ENCODE data around the gene CSRNP2.

The CSRNP2 gene

GRCh38 chr12:51055060-51055459, 28.3 kb downstream of the CSRNP2 start:
- Histone ChIP-seq H3K4me1 (ENCODE audit: control insufficient read depth in 1 of 2, insufficient read depth in 2 of 2, low read length in 2 of 2) (no peaks in the 10 kb centered on the region), H3K9me3 (ENCODE audit: control insufficient read depth in 1 of 2, low read length in 2 of 2) (no peaks in the 10 kb centered on the region), H3K27me3 (ENCODE audit: low read depth, low read length) (no peaks in the 10 kb centered on the region), H3K27ac (ENCODE audit: low read length) (no peak overlapping the region), H3K36me3 (ENCODE audit: control insufficient read depth in 1 of 2, insufficient read depth in 2 of 2, low read length in 2 of 2) (peaks cover 47 to 74% of the 10 kb centered on the region in 2 donors), H3K4me3 (ENCODE audit: low read depth in 1 of 2, low read length in 2 of 2) (no peak overlapping the region)

DNA sequence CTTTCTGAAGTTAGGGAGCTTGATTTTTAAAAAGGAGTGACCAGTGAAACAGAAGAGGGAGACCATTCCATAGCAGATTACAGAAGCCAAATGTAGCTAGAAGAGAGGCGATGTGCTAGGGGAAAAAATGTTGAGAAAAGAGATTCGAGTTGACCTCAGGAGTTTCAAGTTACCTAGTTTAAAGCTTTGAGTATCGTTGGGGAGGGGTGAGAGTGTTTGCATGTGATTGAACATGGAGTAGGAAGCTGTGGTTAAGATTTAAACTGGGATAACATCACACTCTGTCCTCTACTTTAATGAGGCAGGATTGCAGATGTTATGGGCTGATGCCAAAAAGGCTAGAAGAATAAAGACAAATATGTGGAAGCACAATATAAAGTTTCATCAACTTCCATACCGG, 31.6 kb downstream of the CSRNP2 start:
- peaks cover 30 to 44% of the 10 kb centered on the region in 2 donors for H3K36me3 ChIP-seq (ENCODE audit: control insufficient read depth in 1 of 2, insufficient read depth in 2 of 2, low read length in 2 of 2)
- H3K27ac ChIP-seq (ENCODE audit: low read length), result no peak overlapping the region
- no peaks in the 10 kb centered on the region for H3K9me3 ChIP-seq (ENCODE audit: control insufficient read depth in 1 of 2, low read length in 2 of 2)
- H3K4me1 ChIP-seq (ENCODE audit: control insufficient read depth in 1 of 2, insufficient read depth in 2 of 2, low read length in 2 of 2), result peaks cover 11 to 25% of the 10 kb centered on the region in 2 donors
- no peak overlapping the region for H3K4me3 ChIP-seq (ENCODE audit: low read depth in 1 of 2, low read length in 2 of 2)
- H3K27me3 ChIP-seq (ENCODE audit: low read depth, low read length), result no peaks in the 10 kb centered on the region

DNA sequence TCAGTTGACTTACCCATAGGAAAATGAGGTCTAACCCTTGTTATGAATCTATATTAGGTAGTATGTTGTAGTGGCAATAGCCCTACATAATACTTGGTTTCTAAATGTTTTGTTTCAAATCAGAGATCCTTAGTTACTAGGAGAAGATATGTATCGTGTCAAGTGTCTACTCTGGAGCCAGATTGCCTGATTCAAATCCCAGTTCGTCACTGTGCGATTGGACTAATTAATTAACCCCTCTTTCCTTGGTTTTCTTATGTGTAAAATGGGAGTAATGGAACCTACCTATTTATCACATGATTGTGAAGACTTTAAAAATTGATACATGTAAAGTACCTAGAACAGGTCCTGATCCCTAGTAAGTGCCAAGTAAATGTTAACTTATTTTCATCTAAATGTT, 33.9 kb downstream of the CSRNP2 start:
- Histone ChIP-seq H3K27me3 (ENCODE audit: low read depth, low read length) (no peaks in the 10 kb centered on the region), H3K4me1 (ENCODE audit: control insufficient read depth in 1 of 2, insufficient read depth in 2 of 2, low read length in 2 of 2) (peaks cover 11 to 28% of the 10 kb centered on the region in 2 donors), H3K36me3 (ENCODE audit: control insufficient read depth in 1 of 2, insufficient read depth in 2 of 2, low read length in 2 of 2) (peaks cover 18 to 24% of the 10 kb centered on the region in 2 donors), H3K9me3 (ENCODE audit: control insufficient read depth in 1 of 2, low read length in 2 of 2) (no peaks in the 10 kb centered on the region), H3K4me3 (ENCODE audit: low read depth in 1 of 2, low read length in 2 of 2) (peak overlapping the region; percentile 74 to 88), H3K27ac (ENCODE audit: low read length) (peak overlapping the region; percentile 95)

- Histone ChIP-seq H3K9me3 (ENCODE audit: control insufficient read depth in 1 of 2, low read length in 2 of 2) (no peaks in the 10 kb centered on the region), H3K27me3 (ENCODE audit: low read depth, low read length) (no peaks in the 10 kb centered on the region), H3K4me1 (ENCODE audit: control insufficient read depth in 1 of 2, insufficient read depth in 2 of 2, low read length in 2 of 2) (peaks cover 11 to 28% of the 10 kb centered on the region in 2 donors), H3K36me3 (ENCODE audit: control insufficient read depth in 1 of 2, insufficient read depth in 2 of 2, low read length in 2 of 2) (peaks cover 11 to 16% of the 10 kb centered on the region in 2 donors), H3K27ac (ENCODE audit: low read length) (peak overlapping the region; percentile 95), H3K4me3 (ENCODE audit: low read depth in 1 of 2, low read length in 2 of 2) (peak overlapping the region; percentile 74 to 88)
These were observed 34.6 kb downstream of the CSRNP2 start for GRCh38 chr12:51048661-51049251.

- Histone ChIP-seq H3K4me3 (ENCODE audit: low read depth in 1 of 2, low read length in 2 of 2) (peak within 1 kb of the TSS; percentile 74 to 88), H3K4me1 (ENCODE audit: control insufficient read depth in 1 of 2, insufficient read depth in 2 of 2, low read length in 2 of 2) (peaks cover 11 to 28% of the 10 kb centered on the region in 2 donors), H3K9me3 (ENCODE audit: control insufficient read depth in 1 of 2, low read length in 2 of 2) (no peaks in the 10 kb centered on the region), H3K27me3 (ENCODE audit: low read depth, low read length) (no peaks in the 10 kb centered on the region), H3K27ac (ENCODE audit: low read length) (peak within 1 kb of the TSS; percentile 95), H3K36me3 (ENCODE audit: control insufficient read depth in 1 of 2, insufficient read depth in 2 of 2, low read length in 2 of 2) (peaks cover 6 to 8% of the 10 kb centered on the region in 2 donors)
These were observed 35.5 kb downstream of the CSRNP2 start, which contains the start of gene LETMD1 for GRCh38 chr12:51047655-51048540. Gene LETMD1 (plus strand): TSS chr12:51048327. CDS start chr12:51048357, 30 bp downstream.

DNA sequence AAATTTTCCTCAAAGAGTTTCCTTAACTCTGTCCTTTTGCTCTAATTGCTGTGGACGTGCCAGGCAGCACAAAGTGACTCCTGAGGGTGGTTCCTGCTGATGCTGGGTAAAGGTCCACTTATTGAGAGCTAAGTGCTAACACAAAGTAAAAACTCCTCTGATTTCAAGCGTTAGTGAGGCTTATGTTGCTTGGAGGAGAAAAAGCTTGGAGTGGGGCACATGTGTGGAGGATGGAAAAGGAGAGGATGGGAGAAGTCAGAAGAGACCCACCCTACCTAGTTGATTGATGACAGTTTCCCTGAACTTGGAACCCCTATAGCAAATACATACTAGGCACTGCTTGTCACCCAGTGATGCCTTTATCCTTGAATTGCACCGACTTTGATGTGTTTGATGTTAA, 47.1 kb downstream of the CSRNP2 start:
- H3K27ac ChIP-seq (ENCODE audit: low read length), result no peak overlapping the region
- no peaks in the 10 kb centered on the region for H3K9me3 ChIP-seq (ENCODE audit: control insufficient read depth in 1 of 2, low read length in 2 of 2)
- H3K27me3 ChIP-seq (ENCODE audit: low read depth, low read length), result no peaks in the 10 kb centered on the region
- H3K36me3 ChIP-seq (ENCODE audit: control insufficient read depth in 1 of 2, insufficient read depth in 2 of 2, low read length in 2 of 2), result no peaks in the 10 kb centered on the region
- no peaks in the 10 kb centered on the region for H3K4me1 ChIP-seq (ENCODE audit: control insufficient read depth in 1 of 2, insufficient read depth in 2 of 2, low read length in 2 of 2)
- H3K4me3 ChIP-seq (ENCODE audit: low read depth in 1 of 2, low read length in 2 of 2), result no peak overlapping the region

GRCh38 chr12:51033457-51034089, 49.8 kb downstream of the CSRNP2 start:
- Histone ChIP-seq H3K4me1 (ENCODE audit: control insufficient read depth in 1 of 2, insufficient read depth in 2 of 2, low read length in 2 of 2) (no peaks in the 10 kb centered on the region), H3K27ac (ENCODE audit: low read length) (no peak overlapping the region), H3K4me3 (ENCODE audit: low read depth in 1 of 2, low read length in 2 of 2) (no peak overlapping the region), H3K36me3 (ENCODE audit: control insufficient read depth in 1 of 2, insufficient read depth in 2 of 2, low read length in 2 of 2) (no peaks in the 10 kb centered on the region), H3K27me3 (ENCODE audit: low read depth, low read length) (no peaks in the 10 kb centered on the region), H3K9me3 (ENCODE audit: control insufficient read depth in 1 of 2, low read length in 2 of 2) (no peaks in the 10 kb centered on the region)

DNA sequence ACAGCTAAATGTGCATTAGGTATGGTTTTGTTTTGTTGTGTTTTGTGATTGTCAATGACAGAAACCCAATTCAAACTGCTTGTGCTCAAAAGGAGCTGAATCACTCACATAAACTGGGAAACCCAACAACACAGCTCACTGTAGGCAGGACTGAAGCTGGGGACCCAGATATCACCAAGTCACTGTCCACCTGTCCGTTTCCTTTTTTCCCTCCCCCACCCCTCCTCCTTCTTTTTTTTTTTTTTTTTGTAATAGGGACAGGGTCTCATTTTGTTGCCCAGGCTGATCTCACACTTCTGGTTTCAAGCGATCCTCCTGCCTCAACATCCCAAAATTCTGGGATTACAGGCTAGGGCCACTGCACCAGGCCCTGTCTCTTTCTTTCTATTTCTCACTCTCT, 50.3 kb downstream of the CSRNP2 start:
- no peaks in the 10 kb centered on the region for H3K27me3 ChIP-seq (ENCODE audit: low read depth, low read length)

GRCh38 chr12:51028813-51029150, 54.6 kb downstream of the CSRNP2 start:
- Histone ChIP-seq H3K27ac (ENCODE audit: low read length) (peak overlapping the region; percentile 1), H3K36me3 (ENCODE audit: control insufficient read depth in 1 of 2, insufficient read depth in 2 of 2, low read length in 2 of 2) (peaks cover 0 to 10% of the 10 kb centered on the region in 2 donors), H3K27me3 (ENCODE audit: low read depth, low read length) (no peaks in the 10 kb centered on the region), H3K4me3 (ENCODE audit: low read depth in 1 of 2, low read length in 2 of 2) (no peak overlapping the region), H3K4me1 (ENCODE audit: control insufficient read depth in 1 of 2, insufficient read depth in 2 of 2, low read length in 2 of 2) (peaks cover 3 to 8% of the 10 kb centered on the region in 2 donors), H3K9me3 (ENCODE audit: control insufficient read depth in 1 of 2, low read length in 2 of 2) (no peaks in the 10 kb centered on the region)

More for the DNA sequence above, 50.3 kb downstream of the CSRNP2 start:
- Histone ChIP-seq H3K4me1 (ENCODE audit: control insufficient read depth in 1 of 2, insufficient read depth in 2 of 2, low read length in 2 of 2) (no peaks in the 10 kb centered on the region), H3K9me3 (ENCODE audit: control insufficient read depth in 1 of 2, low read length in 2 of 2) (no peaks in the 10 kb centered on the region), H3K4me3 (ENCODE audit: low read depth in 1 of 2, low read length in 2 of 2) (no peak overlapping the region), H3K36me3 (ENCODE audit: control insufficient read depth in 1 of 2, insufficient read depth in 2 of 2, low read length in 2 of 2) (no peaks in the 10 kb centered on the region), H3K27ac (ENCODE audit: low read length) (no peak overlapping the region)

GRCh38 chr12:51028126-51028812, 55.1 kb downstream of the CSRNP2 start:
- Histone ChIP-seq H3K27ac (ENCODE audit: low read length) (peak overlapping the region; percentile 1), H3K36me3 (ENCODE audit: control insufficient read depth in 1 of 2, insufficient read depth in 2 of 2, low read length in 2 of 2) (peaks cover 0 to 10% of the 10 kb centered on the region in 2 donors), H3K9me3 (ENCODE audit: control insufficient read depth in 1 of 2, low read length in 2 of 2) (no peaks in the 10 kb centered on the region), H3K4me3 (ENCODE audit: low read depth in 1 of 2, low read length in 2 of 2) (no peak overlapping the region), H3K27me3 (ENCODE audit: low read depth, low read length) (no peaks in the 10 kb centered on the region), H3K4me1 (ENCODE audit: control insufficient read depth in 1 of 2, insufficient read depth in 2 of 2, low read length in 2 of 2) (peaks cover 6 to 8% of the 10 kb centered on the region in 2 donors)
